ENCODE data around the gene RNF220.

DNA sequence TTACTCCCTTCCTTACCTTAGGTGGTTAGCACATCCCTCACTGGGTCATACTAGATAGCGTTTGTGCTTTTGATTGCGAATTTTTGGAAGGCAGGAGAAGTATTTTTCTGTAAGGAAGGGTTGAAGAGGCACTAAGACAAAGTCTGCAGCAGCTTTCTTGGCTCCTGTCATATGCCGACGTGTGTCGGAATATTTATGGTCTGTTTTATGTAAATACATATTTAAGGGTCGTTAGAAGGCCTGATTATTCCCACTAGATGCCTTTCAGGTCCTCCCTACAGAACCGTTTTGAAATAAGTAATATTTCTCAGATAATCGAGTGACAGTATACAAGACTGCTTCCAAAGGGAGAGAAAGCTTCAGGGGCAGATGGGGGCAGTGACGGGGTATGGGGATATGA lies 10.0 kb downstream of the RNF220 start:
- TF ChIP-seq, protein P1, sequence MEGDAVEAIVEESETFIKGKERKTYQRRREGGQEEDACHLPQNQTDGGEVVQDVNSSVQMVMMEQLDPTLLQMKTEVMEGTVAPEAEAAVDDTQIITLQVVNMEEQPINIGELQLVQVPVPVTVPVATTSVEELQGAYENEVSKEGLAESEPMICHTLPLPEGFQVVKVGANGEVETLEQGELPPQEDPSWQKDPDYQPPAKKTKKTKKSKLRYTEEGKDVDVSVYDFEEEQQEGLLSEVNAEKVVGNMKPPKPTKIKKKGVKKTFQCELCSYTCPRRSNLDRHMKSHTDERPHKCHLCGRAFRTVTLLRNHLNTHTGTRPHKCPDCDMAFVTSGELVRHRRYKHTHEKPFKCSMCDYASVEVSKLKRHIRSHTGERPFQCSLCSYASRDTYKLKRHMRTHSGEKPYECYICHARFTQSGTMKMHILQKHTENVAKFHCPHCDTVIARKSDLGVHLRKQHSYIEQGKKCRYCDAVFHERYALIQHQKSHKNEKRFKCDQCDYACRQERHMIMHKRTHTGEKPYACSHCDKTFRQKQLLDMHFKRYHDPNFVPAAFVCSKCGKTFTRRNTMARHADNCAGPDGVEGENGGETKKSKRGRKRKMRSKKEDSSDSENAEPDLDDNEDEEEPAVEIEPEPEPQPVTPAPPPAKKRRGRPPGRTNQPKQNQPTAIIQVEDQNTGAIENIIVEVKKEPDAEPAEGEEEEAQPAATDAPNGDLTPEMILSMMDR (conservative IDR thresholded peaks at IDR 0.05; ENCODE audit: low read depth, low read length), result no peak
- TF ChIP-seq CEBPB (IDR thresholded peaks at IDR 0.05; ENCODE audit: low read depth, low read length) (no peak), MXI1 (IDR thresholded peaks at IDR 0.05; ENCODE audit: borderline replicate concordance, low read depth, low read length) (no peak)
